ENCODE measurements around the gene REEP5. TPM values are rescaled to one million over a fixed set of nuclear protein-coding genes. Genes with fewer than 3 reads are reported as not detected.
A peak's percentile ranks its signal among the peaks of the same experiment; 100 is the strongest.

Gene REEP5
- total and polyA plus RNA-seq, 9 of the 15 experiments (the other 6 are each of a cell fraction or from before 2014, with no cell fraction given), result 14.7 to 102 (median 36.0) TPM

- TF ChIP-seq NR2C1 (IDR thresholded peaks at IDR 0.05) (no peak), NR2C1 (tag; IDR thresholded peaks at IDR 0.05) (no peak), WHSC1 (IDR thresholded peaks at IDR 0.05; ENCODE audit: low read length) (no peak), HNRNPLL (IDR thresholded peaks at IDR 0.05; ENCODE audit: low read depth, low read length, poor library complexity, severe bottlenecking) (peak; percentile 17), THRAP3 (IDR thresholded peaks at IDR 0.05; ENCODE audit: borderline replicate concordance) (no peak), C11orf30 (IDR thresholded peaks at IDR 0.05; ENCODE audit: low read depth) (no peak), NFE2L1 (tag; IDR thresholded peaks at IDR 0.05; ENCODE audit: borderline replicate concordance, low read depth) (no peak), TCF7L2 (IDR thresholded peaks at IDR 0.05; ENCODE audit: low read depth, low read length) (no peak), SNIP1 (IDR thresholded peaks at IDR 0.05; ENCODE audit: low read depth) (no peak), KLF1 (tag; IDR thresholded peaks at IDR 0.05) (no peak), TFE3 (CRISPR knock-in tag; IDR thresholded peaks at IDR 0.05) (no peak), E4F1 (CRISPR knock-in tag; IDR thresholded peaks at IDR 0.05; ENCODE audit: borderline replicate concordance) (no peak), ZNF740 (CRISPR knock-in tag; IDR thresholded peaks at IDR 0.05) (peak; percentile 72; the same call in 1 of the 2 replicates), ZNF740 (tag; IDR thresholded peaks at IDR 0.05) (peak in 1 of 2 experiments; percentile 56; a peak in 1 of 4 replicates), IRF9 (tag; IDR thresholded peaks at IDR 0.05) (no peak), RFX5 (IDR thresholded peaks at IDR 0.05; ENCODE audit: low read depth, low read length) (no peak), JUN (IDR thresholded peaks at IDR 0.05; ENCODE audit: borderline replicate concordance, low read depth, low read length) (no peak), JUN (CRISPR knock-in tag; IDR thresholded peaks at IDR 0.05; ENCODE audit: borderline replicate concordance) (peak; percentile 83; the same call in 1 of the 2 replicates), BCL6 (CRISPR knock-in tag; IDR thresholded peaks at IDR 0.05) (no peak), TBP (optimal IDR thresholded peaks at IDR 0.05; ENCODE audit: low read depth, low read length) (peak; percentile 9), EGR1 (conservative IDR thresholded peaks at IDR 0.05) (0 out of 2 replicates have a peak, but pooled peaks have one; percentile 14), SPI1 (IDR thresholded peaks at IDR 0.05; ENCODE audit: borderline replicate concordance, low read depth, low read length) (peak; percentile 14; the same call in 1 of the 2 replicates), MEF2A (IDR thresholded peaks at IDR 0.05; ENCODE audit: control insufficient read depth, low read depth, low read length) (no peak)
Measured at GRCh38 chr5:112921026-112921832, 798 bp downstream of the REEP5 start (continued).
